ENCODE data around the gene FAM43A.

- TF ChIP-seq EZH2 (IDR thresholded peaks at IDR 0.05; ENCODE audit: low read length) (no peak), CTCF (optimal IDR thresholded peaks at IDR 0.05 in 1 of 3, IDR thresholded peaks at IDR 0.05 in 1 of 3, conservative IDR thresholded peaks at IDR 0.05 in 1 of 3; ENCODE audit: extremely low read depth in 1 of 3, insufficient read depth in 2 of 3, low read length in 3 of 3) (no peak)
Measured at GRCh38 chr3:194664857-194665256, 20.8 kb upstream of the FAM43A start.

All from keratinocyte (primary cell).